ENCODE results near the gene PTPN18. TPM values are rescaled to one million over a fixed set of nuclear protein-coding genes. Genes with fewer than 3 reads are reported as not detected.

The PTPN18 gene
- total RNA-seq, 1 experiment from 2014 or later, result 15.7 TPM

DNA sequence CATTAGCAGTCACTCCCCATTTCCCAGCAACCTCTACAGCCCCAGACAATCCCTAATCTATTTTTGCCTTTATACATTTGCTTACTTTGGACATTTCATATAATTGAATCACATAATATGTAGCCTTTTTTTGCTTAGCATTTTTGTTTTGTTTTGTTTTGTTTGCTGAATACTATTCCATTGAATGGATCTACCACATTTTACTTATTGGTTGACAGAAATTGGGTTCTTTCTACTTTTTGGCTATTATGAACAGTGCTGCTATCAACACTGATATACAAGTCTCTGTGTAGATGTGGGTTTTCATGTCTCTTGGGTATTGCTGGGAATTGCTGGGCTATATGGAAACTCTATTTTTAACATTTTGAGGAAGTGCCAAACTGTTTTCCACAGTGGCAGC is 7.6 kb downstream of the PTPN18 start:
- TF ChIP-seq SOX15 (CRISPR knock-in tag; IDR thresholded peaks at IDR 0.05) (no peak), FOXP1 (CRISPR knock-in tag; IDR thresholded peaks at IDR 0.05; ENCODE audit: borderline replicate concordance) (no peak), IRF2 (CRISPR knock-in tag; IDR thresholded peaks at IDR 0.05; ENCODE audit: borderline replicate concordance, low read depth) (no peak), ZNF138 (CRISPR knock-in tag; conservative IDR thresholded peaks at IDR 0.05) (no peak), GRHL2 (CRISPR knock-in tag; IDR thresholded peaks at IDR 0.05; ENCODE audit: insufficient replicate concordance, severe bottlenecking) (no peak), NFYB (CRISPR knock-in tag; conservative IDR thresholded peaks at IDR 0.05; ENCODE audit: low read depth) (no peak), RELA (CRISPR knock-in tag; IDR thresholded peaks at IDR 0.05; ENCODE audit: borderline replicate concordance) (no peak), NR1H2 (CRISPR knock-in tag; IDR thresholded peaks at IDR 0.05) (no peak), NR3C1 (CRISPR knock-in tag; conservative IDR thresholded peaks at IDR 0.05; ENCODE audit: low read depth) (no peak)
- TF ChIP-seq, protein P1, sequence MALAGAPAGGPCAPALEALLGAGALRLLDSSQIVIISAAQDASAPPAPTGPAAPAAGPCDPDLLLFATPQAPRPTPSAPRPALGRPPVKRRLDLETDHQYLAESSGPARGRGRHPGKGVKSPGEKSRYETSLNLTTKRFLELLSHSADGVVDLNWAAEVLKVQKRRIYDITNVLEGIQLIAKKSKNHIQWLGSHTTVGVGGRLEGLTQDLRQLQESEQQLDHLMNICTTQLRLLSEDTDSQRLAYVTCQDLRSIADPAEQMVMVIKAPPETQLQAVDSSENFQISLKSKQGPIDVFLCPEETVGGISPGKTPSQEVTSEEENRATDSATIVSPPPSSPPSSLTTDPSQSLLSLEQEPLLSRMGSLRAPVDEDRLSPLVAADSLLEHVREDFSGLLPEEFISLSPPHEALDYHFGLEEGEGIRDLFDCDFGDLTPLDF (CRISPR knock-in tag; IDR thresholded peaks at IDR 0.05), result no peak
- TF ChIP-seq, protein P2, sequence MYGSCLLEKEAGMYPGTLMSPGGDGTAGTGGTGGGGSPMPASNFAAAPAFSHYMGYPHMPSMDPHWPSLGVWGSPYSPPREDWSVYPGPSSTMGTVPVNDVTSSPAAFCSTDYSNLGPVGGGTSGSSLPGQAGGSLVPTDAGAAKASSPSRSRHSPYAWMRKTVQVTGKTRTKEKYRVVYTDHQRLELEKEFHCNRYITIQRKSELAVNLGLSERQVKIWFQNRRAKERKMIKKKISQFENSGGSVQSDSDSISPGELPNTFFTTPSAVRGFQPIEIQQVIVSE (CRISPR knock-in tag; IDR thresholded peaks at IDR 0.05; ENCODE audit: borderline replicate concordance), result no peak
- TF ChIP-seq, protein P3, sequence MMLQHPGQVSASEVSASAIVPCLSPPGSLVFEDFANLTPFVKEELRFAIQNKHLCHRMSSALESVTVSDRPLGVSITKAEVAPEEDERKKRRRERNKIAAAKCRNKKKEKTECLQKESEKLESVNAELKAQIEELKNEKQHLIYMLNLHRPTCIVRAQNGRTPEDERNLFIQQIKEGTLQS (CRISPR knock-in tag; conservative IDR thresholded peaks at IDR 0.05), result no peak
- TF ChIP-seq, protein P4, sequence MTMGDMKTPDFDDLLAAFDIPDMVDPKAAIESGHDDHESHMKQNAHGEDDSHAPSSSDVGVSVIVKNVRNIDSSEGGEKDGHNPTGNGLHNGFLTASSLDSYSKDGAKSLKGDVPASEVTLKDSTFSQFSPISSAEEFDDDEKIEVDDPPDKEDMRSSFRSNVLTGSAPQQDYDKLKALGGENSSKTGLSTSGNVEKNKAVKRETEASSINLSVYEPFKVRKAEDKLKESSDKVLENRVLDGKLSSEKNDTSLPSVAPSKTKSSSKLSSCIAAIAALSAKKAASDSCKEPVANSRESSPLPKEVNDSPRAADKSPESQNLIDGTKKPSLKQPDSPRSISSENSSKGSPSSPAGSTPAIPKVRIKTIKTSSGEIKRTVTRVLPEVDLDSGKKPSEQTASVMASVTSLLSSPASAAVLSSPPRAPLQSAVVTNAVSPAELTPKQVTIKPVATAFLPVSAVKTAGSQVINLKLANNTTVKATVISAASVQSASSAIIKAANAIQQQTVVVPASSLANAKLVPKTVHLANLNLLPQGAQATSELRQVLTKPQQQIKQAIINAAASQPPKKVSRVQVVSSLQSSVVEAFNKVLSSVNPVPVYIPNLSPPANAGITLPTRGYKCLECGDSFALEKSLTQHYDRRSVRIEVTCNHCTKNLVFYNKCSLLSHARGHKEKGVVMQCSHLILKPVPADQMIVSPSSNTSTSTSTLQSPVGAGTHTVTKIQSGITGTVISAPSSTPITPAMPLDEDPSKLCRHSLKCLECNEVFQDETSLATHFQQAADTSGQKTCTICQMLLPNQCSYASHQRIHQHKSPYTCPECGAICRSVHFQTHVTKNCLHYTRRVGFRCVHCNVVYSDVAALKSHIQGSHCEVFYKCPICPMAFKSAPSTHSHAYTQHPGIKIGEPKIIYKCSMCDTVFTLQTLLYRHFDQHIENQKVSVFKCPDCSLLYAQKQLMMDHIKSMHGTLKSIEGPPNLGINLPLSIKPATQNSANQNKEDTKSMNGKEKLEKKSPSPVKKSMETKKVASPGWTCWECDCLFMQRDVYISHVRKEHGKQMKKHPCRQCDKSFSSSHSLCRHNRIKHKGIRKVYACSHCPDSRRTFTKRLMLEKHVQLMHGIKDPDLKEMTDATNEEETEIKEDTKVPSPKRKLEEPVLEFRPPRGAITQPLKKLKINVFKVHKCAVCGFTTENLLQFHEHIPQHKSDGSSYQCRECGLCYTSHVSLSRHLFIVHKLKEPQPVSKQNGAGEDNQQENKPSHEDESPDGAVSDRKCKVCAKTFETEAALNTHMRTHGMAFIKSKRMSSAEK (CRISPR knock-in tag; IDR thresholded peaks at IDR 0.05; ENCODE audit: borderline replicate concordance), result no peak
- TF ChIP-seq, protein P5, sequence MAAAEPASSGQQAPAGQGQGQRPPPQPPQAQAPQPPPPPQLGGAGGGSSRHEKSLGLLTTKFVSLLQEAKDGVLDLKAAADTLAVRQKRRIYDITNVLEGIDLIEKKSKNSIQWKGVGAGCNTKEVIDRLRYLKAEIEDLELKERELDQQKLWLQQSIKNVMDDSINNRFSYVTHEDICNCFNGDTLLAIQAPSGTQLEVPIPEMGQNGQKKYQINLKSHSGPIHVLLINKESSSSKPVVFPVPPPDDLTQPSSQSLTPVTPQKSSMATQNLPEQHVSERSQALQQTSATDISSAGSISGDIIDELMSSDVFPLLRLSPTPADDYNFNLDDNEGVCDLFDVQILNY (CRISPR knock-in tag; IDR thresholded peaks at IDR 0.05), result no peak
- TF ChIP-seq, protein P6, sequence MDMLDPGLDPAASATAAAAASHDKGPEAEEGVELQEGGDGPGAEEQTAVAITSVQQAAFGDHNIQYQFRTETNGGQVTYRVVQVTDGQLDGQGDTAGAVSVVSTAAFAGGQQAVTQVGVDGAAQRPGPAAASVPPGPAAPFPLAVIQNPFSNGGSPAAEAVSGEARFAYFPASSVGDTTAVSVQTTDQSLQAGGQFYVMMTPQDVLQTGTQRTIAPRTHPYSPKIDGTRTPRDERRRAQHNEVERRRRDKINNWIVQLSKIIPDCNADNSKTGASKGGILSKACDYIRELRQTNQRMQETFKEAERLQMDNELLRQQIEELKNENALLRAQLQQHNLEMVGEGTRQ (CRISPR knock-in tag; IDR thresholded peaks at IDR 0.05), result no peak
- TF ChIP-seq, protein P7, sequence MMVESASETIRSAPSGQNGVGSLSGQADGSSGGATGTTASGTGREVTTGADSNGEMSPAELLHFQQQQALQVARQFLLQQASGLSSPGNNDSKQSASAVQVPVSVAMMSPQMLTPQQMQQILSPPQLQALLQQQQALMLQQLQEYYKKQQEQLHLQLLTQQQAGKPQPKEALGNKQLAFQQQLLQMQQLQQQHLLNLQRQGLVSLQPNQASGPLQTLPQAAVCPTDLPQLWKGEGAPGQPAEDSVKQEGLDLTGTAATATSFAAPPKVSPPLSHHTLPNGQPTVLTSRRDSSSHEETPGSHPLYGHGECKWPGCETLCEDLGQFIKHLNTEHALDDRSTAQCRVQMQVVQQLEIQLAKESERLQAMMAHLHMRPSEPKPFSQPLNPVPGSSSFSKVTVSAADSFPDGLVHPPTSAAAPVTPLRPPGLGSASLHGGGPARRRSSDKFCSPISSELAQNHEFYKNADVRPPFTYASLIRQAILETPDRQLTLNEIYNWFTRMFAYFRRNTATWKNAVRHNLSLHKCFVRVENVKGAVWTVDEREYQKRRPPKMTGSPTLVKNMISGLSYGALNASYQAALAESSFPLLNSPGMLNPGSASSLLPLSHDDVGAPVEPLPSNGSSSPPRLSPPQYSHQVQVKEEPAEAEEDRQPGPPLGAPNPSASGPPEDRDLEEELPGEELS (CRISPR knock-in tag; IDR thresholded peaks at IDR 0.05), result no peak
- Mint-ChIP-seq H3K27ac (no peak overlapping the region), H3K4me1 (peaks cover 7% of the 10 kb centered on the region), H3K36me3 (no peaks in the 10 kb centered on the region), H3K4me3 (no peak overlapping the region), H3K9me3 (0 out of 2 replicates have a peak, but pooled peaks cover 5% of the 10 kb centered on the region), H3K27me3 (ENCODE audit: low read depth) (peaks cover 3% of the 10 kb centered on the region)
- ChIA-PET POLR2A (no interaction called here), CTCF (no interaction called here)
- DNase-seq (ENCODE audit: low spot score) (no peak), ATAC-seq (no peak)
